Measurements from ENCODE around the gene SNCB. TPM values are rescaled to one million over a fixed set of nuclear protein-coding genes. Genes with fewer than 3 reads are reported as not detected.

The SNCB gene
- polyA plus RNA-seq, 1 of the 3 experiments (the other 2 are of a cell fraction): 0.33 TPM

- Histone ChIP-seq H3K9ac (no peak overlapping the region), H3K4me1 (ENCODE audit: control insufficient read depth in 1 of 2, insufficient read depth in 2 of 2, low read depth in 1 of 2, low read length in 1 of 2) (no peaks in the 10 kb centered on the region; a peak in 1 of 4 replicates), H3K4me2 (no peak overlapping the region), H3K27me3 (ENCODE audit: insufficient read depth) (peaks cover 14% of the 10 kb centered on the region; the same call in 1 of the 2 replicates), H3K9me2 (no peaks in the 10 kb centered on the region), H3K27ac (ENCODE audit: low read depth in 2 of 2, low read length in 1 of 2) (no peak overlapping the region), H3K9me3 (no peaks in the 10 kb centered on the region), H3K4me3 (ENCODE audit: low read depth in 2 of 2, low read length in 1 of 2) (no peak overlapping the region), H3K79me2 (ENCODE audit: insufficient read depth) (no peaks in the 10 kb centered on the region), H2AFZ (ENCODE audit: low read depth) (no peak overlapping the region), H3K36me3 (replicated peaks in 1 of 2; ENCODE audit: control insufficient read depth in 1 of 2, insufficient read depth in 2 of 2, low read length in 1 of 2) (no peaks in the 10 kb centered on the region), H3F3A (replicated peaks; ENCODE audit: insufficient read depth) (no peaks in the 10 kb centered on the region), H4K20me1 (ENCODE audit: insufficient read depth) (no peaks in the 10 kb centered on the region)
- WGBS (ENCODE audit: low lambda C conversion rate): 79% methylated on average over 3 of the region's 3 CpGs
- TF ChIP-seq POLR2AphosphoS5 (IDR thresholded peaks at IDR 0.05; ENCODE audit: low read depth, low read length) (no peak), YY1 (IDR thresholded peaks at IDR 0.05; ENCODE audit: low read depth) (no peak), RFX5 (IDR thresholded peaks at IDR 0.05; ENCODE audit: low read length) (no peak), CHD2 (IDR thresholded peaks at IDR 0.05; ENCODE audit: low read length, partially characterized antibody) (no peak), EZH2phosphoT487 (IDR thresholded peaks at IDR 0.05; ENCODE audit: borderline replicate concordance, low read depth) (no peak), TAF1 (IDR thresholded peaks at IDR 0.05; ENCODE audit: borderline replicate concordance, low read depth, low read length) (no peak), USF1 (IDR thresholded peaks at IDR 0.05; ENCODE audit: borderline replicate concordance, low read depth) (no peak), JUND (IDR thresholded peaks at IDR 0.05) (no peak), IRF3 (IDR thresholded peaks at IDR 0.05; ENCODE audit: low read depth, low read length) (no peak), FOXJ3 (CRISPR knock-in tag; IDR thresholded peaks at IDR 0.05) (no peak), TEAD4 (IDR thresholded peaks at IDR 0.05; ENCODE audit: borderline replicate concordance, insufficient read depth) (no peak), REST (IDR thresholded peaks at IDR 0.05; ENCODE audit: low read depth, low read length) (no peak), GATA2 (CRISPR knock-in tag; IDR thresholded peaks at IDR 0.05) (no peak), MEF2A (IDR thresholded peaks at IDR 0.05; ENCODE audit: borderline replicate concordance, low read depth) (no peak), MXI1 (IDR thresholded peaks at IDR 0.05; ENCODE audit: low read depth, low read length) (no peak), MAX (IDR thresholded peaks at IDR 0.05; ENCODE audit: low read depth) (no peak), GABPA (IDR thresholded peaks at IDR 0.05; ENCODE audit: low read depth) (no peak)
- POLR2A ChIA-PET: interaction anchor here (1.0 kb wide), 1 partner anchor 9 kb away, joined by 3 read pairs; the partner anchor contains the start of gene TSPAN17
- CTCF ChIA-PET: interaction anchor here (2.1 kb wide), 1 partner anchor 17 kb away, joined by 6 read pairs; no protein-coding TSS in a partner anchor
- DNase-seq: no peak
Observed at GRCh38 chr5:176638437-176638836, 8.1 kb upstream of the SNCB start.
